Karpas-422 (cell line): ENCODE data around the gene KIF23. TPM values are rescaled to one million over a fixed set of nuclear protein-coding genes. Genes with fewer than 3 reads are reported as not detected.

Experiments used
- small RNA-seq: library from RNA; depleted of rRNA; stranded (forward); fragments of <200 nt; gene quantifications from one replicate; pipeline ENCODE3, GENCODE V24; 2014
- total RNA-seq: library from RNA; depleted of rRNA; stranded (reverse); fragments of >200 nt; shearing (Covaris generic); gene quantifications from 2 replicates; pipeline ENCODE4 v1.2.3, GENCODE V29; 2014; ENCODE audit warnings: low replicate concordance; rRNA removed

The KIF23 gene
- total RNA-seq, 1 experiment from 2014 or later: 32.4 TPM

Small RNAs within 50 kb of the gene (small RNA-seq; reads per million reads assigned to genes)
- gene RF00012: not detected

Other genes with a start within 250 kb of the KIF23 start
- gene PAQR5, start 115.4 kb upstream of the KIF23 start, total RNA-seq: not detected in 2 replicates
- 203 and 282 TPM in 2 replicates for gene RPLP1, start 38.5 kb downstream of the KIF23 start, total RNA-seq